GM21717 (cell line): ENCODE results near the gene FYCO1.
A peak's percentile ranks its signal among the peaks of the same experiment; 100 is the strongest.

ENCODE experiments used
- ATAC-seq: cut with Tn5 transposase; IDR thresholded peaks from one replicate; pipeline ENCODE4 v1.9.1; 2021; ENCODE audit warnings: mild to moderate bottlenecking, moderate library complexity; ENCODE audit not compliant: unreplicated experiment

The FYCO1 gene

GRCh38 chr3:45985532-45986302 lies 9.9 kb downstream of the FYCO1 start:
- no peak for ATAC-seq

GRCh38 chr3:45984331-45985312 lies 11.0 kb downstream of the FYCO1 start:
- no peak for ATAC-seq

DNA sequence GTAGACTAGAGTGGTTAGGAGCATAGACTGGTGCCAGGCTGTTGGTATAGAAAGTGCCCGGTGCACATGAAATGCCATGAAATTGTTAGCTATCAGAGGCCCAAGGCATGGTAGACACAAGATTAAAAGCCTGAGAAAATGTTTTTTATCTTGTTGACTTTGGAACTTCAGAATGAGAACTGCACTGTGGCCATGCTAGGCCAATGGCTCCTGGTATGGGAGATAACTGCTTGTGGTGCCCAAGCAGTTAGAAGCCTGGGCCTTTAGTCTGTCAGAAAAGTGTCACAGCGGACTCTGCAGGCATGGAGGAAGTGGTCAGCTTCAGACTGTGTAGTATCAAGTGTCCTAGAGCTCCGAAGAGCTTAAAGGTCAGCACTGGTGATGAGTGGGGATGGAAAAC lies 11.9 kb downstream of the FYCO1 start:
- no peak for ATAC-seq

- no peak for ATAC-seq
Measured at GRCh38 chr3:45981346-45982074, 14.1 kb downstream of the FYCO1 start.

DNA sequence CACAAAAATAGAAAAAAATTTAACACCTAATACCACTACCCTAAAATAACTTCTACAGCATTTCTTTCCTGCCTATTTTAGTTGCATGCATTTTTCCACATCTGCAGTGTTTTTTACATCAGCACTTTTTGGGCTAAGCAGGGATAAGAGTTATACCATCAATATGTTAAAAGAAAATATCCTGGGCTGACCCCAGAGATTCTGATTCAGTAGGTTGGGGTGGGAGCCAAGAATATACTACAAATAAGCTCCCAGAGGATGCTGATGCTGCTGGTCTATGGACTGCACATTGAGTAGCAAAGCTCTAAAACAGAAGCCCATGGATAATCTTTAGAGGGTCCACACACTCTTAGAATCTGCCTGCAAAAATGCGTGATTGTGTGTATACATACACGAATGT lies 14.8 kb downstream of the FYCO1 start:
- no peak for ATAC-seq

GRCh38 chr3:45980229-45980813 lies 15.3 kb downstream of the FYCO1 start:
- ATAC-seq, result no peak

DNA sequence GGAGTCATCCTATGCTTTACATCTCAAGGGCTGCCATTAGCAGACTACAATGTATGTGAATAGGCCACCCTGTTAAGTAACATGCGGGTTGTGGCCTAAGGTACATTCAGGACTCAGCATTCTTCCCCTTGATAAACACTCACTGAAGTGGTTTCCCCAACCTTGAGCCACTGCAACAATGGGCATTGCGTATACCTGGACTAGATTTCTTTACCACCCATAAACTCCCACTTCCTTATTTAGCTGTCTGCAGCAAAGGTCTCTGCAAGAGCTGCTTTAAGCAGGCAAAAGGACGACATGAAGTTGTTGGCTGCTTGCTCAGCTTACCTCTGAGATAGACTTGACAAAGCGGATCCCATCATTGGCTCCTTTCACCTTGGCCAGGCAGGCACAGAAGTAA lies 16.2 kb downstream of the FYCO1 start:
- no peak for ATAC-seq

DNA sequence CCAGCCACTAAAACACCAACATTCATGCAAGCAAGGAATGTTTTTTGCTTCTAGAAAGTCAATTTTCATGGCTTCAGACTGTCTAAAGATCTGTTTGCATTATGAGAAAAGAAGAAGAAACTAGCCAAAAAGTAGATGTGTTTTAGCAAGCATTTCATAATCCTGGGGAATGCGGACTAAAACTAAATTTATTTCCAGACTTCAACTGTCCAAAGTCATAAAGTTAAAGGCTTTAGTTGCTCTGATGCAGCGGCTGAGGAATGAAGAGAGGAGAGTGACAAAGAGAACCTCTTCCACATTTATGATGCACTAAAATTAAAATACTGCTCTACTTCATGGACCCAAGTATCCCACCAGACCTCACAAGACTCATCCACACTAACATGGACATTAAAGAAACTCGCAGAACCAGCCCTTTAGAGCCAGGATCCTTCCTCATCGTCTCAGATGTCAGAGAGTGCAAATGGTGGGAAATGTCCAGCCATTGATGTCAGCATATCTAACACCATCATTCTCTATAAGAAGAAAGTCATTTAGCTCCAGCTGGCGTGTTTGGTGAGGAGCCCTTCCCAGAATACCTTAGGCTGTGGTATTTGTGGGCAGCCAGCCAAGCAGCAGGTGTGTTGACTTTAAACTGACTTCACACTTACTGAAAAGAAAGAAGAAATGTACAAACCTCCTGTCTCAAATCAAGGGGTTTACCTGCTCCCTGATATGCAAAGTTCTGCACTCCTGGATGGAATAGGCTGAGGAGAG lies 17.4 kb downstream of the FYCO1 start:
- ATAC-seq, result no peak

GRCh38 chr3:45976191-45977091 lies 19.2 kb downstream of the FYCO1 start:
- no peak for ATAC-seq

GRCh38 chr3:45975686-45976085 lies 19.9 kb downstream of the FYCO1 start:
- ATAC-seq, result no peak

GRCh38 chr3:45974686-45975085 lies 20.9 kb downstream of the FYCO1 start:
- ATAC-seq, result no peak

DNA sequence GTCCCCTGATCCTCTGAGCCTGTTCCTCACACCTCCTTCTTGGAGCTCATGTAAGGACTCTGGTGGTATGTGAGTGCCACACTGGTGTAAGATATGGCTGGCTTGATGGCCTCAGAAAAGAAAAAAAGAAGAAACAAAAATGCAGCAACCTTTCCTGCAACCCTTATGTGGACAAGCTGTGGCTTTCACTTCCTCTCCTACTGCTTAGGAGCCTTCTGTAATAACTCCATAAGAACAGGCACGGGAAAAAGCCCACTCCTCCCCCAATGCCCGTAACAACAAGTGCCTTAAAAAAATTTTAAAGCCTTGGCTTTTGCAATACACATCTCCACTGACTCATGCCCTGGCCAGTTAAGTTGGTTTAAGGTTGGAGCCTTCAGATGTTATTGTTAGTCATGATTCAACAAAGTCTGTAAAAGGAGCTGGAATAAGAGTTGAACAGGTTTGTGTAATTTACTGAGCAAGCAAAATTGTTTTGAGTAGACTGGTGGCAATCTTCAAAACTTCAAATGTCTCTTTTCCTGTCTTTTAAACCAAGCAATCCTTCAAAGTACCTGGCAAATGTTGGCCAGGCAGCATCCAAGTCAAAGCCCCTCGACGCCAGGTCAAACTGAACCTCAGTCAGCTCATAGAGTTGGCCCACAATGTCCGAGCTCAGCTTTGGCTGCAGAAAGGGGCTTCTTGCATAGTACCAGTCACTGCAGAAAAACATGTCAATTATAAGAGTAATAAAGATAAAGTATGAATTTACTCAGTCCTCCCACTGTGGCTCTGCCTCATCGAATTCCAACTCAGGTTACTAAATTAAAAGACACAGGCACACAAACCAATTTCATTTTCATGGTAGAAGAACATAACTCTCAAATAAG lies 22.9 kb downstream of the FYCO1 start:
- peak; percentile 63 for ATAC-seq

DNA sequence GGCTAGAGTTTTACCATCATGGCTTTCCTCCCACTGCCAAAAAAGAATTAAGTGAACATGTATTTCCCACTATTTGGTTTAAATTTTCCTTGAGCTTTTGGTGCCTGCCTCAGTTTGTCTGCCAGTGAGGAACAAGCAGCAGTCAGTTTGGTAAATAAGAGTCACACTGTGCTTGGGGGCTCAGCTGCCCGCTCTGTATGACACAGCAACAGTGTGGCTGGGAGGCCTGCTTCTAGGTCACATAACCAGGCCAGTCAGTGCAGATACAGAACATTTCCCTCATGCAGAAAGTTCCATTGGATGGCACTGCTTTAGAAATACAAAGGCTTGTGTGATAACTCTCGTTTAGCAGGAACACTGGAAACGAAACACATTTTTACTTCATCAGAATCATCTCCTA lies 25.7 kb downstream of the FYCO1 start:
- ATAC-seq, result no peak

GRCh38 chr3:45969116-45969515 lies 26.5 kb downstream of the FYCO1 start:
- ATAC-seq, result no peak

DNA sequence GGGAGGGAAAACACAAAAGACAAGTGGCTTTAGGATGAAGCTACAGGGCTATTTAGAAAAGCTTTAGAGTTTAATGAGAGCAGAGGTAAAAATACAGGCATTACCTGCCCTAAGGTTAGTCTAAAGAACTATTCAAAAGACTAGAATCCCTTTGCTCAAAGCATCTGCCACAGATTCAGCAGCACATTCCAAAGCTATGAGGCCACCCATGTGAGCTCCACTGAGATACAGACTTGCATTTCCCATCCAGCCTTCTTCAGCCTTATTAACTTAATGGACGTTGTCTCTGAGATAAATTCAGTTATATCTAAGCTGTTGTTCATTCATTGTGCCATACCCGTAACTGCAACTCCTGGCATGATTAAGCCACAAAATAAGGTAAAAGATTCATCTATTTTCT lies 26.9 kb downstream of the FYCO1 start:
- no peak for ATAC-seq

GRCh38 chr3:45968149-45968548 lies 27.5 kb downstream of the FYCO1 start:
- ATAC-seq, result no peak

DNA sequence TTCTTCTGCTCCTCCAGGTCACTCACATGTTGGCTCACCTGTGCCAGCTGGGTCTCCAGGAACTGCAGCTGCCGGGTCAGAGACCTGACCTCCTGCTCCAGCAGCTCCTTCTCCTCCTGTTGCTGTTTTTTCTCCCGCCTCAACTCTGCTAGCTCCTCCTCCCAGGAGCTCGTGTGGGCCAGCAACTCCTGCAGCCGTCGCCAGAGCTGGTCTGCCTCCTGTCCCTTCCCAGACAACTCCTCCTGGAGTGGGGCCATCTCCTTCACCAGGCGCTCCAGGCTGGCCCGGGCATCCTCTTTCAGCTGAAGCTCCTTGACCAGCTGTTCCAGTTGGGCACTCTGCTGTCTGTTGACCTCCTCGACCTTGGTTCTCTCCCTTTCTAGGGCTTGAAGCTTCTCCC lies 27.9 kb downstream of the FYCO1 start:
- ATAC-seq, result no peak

- ATAC-seq, result no peak
Measured at GRCh38 chr3:45966950-45967640, 28.5 kb downstream of the FYCO1 start.
